GM19455 (cell line): ENCODE results near the gene CTSV.
"Not testable (repeated sequence)": the region's sequence is repeated elsewhere in the genome, so short reads cannot be mapped to it uniquely, and the experiment has no call there.

Experiments
- ATAC-seq: cut with Tn5 transposase; IDR thresholded peaks from one replicate; pipeline ENCODE4 v1.9.1; 2021; ENCODE audit not compliant: unreplicated experiment

Gene CTSV

GRCh38 chr9:97045300-97045699, 6.4 kb upstream of the CTSV start:
- no peak for ATAC-seq

GRCh38 chr9:97041898-97042297, 3.0 kb upstream of the CTSV start:
- no peak for ATAC-seq

- ATAC-seq = no peak
Measured at GRCh38 chr9:97039514-97039860, 545 bp upstream of the CTSV start.

- not testable (repeated sequence) for ATAC-seq
Measured at GRCh38 chr9:97023505-97023904, 15.4 kb downstream of the CTSV start.

GRCh38 chr9:97013151-97014132, 25.5 kb downstream of the CTSV start:
- peak; percentile 84 for ATAC-seq

- peak; percentile 67 for ATAC-seq
Measured at GRCh38 chr9:97012617-97013016, 26.3 kb downstream of the CTSV start.

- ATAC-seq = not testable (repeated sequence)
Measured at GRCh38 chr9:97002195-97002594, 36.7 kb downstream of the CTSV start.

- ATAC-seq = not testable (repeated sequence)
Measured at GRCh38 chr9:97001338-97001737, 37.6 kb downstream of the CTSV start.

- ATAC-seq = not testable (repeated sequence)
Measured at GRCh38 chr9:97000139-97000787, 38.7 kb downstream of the CTSV start.

GRCh38 chr9:96999733-97000132, 39.2 kb downstream of the CTSV start:
- ATAC-seq = not testable (repeated sequence)

GRCh38 chr9:96997009-96997701, 41.8 kb downstream of the CTSV start:
- ATAC-seq = not testable (repeated sequence)

GRCh38 chr9:96994531-96995016, 44.4 kb downstream of the CTSV start:
- ATAC-seq = not testable (repeated sequence)

- ATAC-seq = not testable (repeated sequence)
Measured at GRCh38 chr9:96992303-96992702, 46.6 kb downstream of the CTSV start.

- ATAC-seq = not testable (repeated sequence)
Measured at GRCh38 chr9:96989747-96990318, 49.1 kb downstream of the CTSV start.

- not testable (repeated sequence) for ATAC-seq
Measured at GRCh38 chr9:96984887-96985286, 54.1 kb downstream of the CTSV start.

GRCh38 chr9:96984139-96984538, 54.8 kb downstream of the CTSV start:
- not testable (repeated sequence) for ATAC-seq

- not testable (repeated sequence) for ATAC-seq
Measured at GRCh38 chr9:96983496-96984122, 55.3 kb downstream of the CTSV start.
